Upper lobe of left lung (tissue), 6 donors: ENCODE data around the gene B3GAT1. TPM values are rescaled to one million over a fixed set of nuclear protein-coding genes. Genes with fewer than 3 reads are reported as not detected.

Experiments used
- ATAC-seq, 2 donors: fragments of 200-7000 bp; cut with Tn5 transposase; one replicate each; pipeline ENCODE4 v1.9.1; 2022; ENCODE audit warnings: mild to moderate bottlenecking in 2 of 2, moderate library complexity in 2 of 2; ENCODE audit not compliant: low FRiP score in 2 of 2
- DNase-seq, 2 donors: peaks; one replicate each; pipeline ENCODE4 v3.0.0-alpha.2; 2019 to 2020
- H3K27ac ChIP-seq, 4 donors: fragments of 200-600 bp; sonication (generic); one replicate each; pipeline ENCODE4 v1.5.1; 2016 to 2019
- H3K27me3 ChIP-seq, 4 donors: fragments of 200-600 bp; sonication (generic); one replicate each; pipeline ENCODE4 v1.5.1; 2017 to 2019
- H3K36me3 ChIP-seq, 4 donors: fragments of 200-600 bp; sonication (generic); one replicate each; pipeline ENCODE4 v1.5.1; 2016 to 2019
- H3K4me1 ChIP-seq, 4 donors: fragments of 200-600 bp; sonication (generic); one replicate each; pipeline ENCODE4 v1.5.1; 2018 to 2019
- H3K4me3 ChIP-seq, 4 donors: fragments of 200-600 bp; sonication (generic); one replicate each; pipeline ENCODE4 v1.5.1; 2017 to 2019; ENCODE audit warnings: mild to moderate bottlenecking in 2 of 4, moderate library complexity in 1 of 4
- H3K9me3 ChIP-seq, 4 donors: fragments of 200-600 bp; sonication (generic); one replicate each; pipeline ENCODE4 v1.5.1; 2018 to 2019
- CTCF ChIP-seq, 6 experiments: fragments of 450-650 bp in 4 of 6; fragments of 200-600 bp in 2 of 6; sonication (generic) in 2 of 6; IDR thresholded peaks; one replicate each; pipeline ENCODE4 v1.5.1; 2016 to 2019; ENCODE audit warnings: antibody characterized with exemption in 6 of 6
- EP300 ChIP-seq, 4 donors: sonication (generic); formaldehyde crosslinking; IDR thresholded peaks; one replicate each; pipeline ENCODE4 v1.5.1; 2017; ENCODE audit warnings: antibody characterized with exemption in 4 of 4, control low read depth in 2 of 4
- POLR2A ChIP-seq, 4 donors: fragments of 450-650 bp; IDR thresholded peaks; one replicate each; pipeline ENCODE4 v1.5.1; 2016 to 2017; ENCODE audit warnings: antibody characterized with exemption in 4 of 4, mild to moderate bottlenecking in 2 of 4
- POLR2AphosphoS5 ChIP-seq, 2 donors: sonication (generic); formaldehyde crosslinking; IDR thresholded peaks; one replicate each; pipeline ENCODE4 v1.5.1; 2017; ENCODE audit warnings: antibody characterized with exemption in 2 of 2
- WGBS, 2 donors: methylation state at CpG; one replicate each; pipeline ENCODE4 v1.1.5; 2017 to 2018; 5-methylcytosine and 5-hydroxymethylcytosine counted together
- total RNA-seq, 6 donors: library from RNA; depleted of rRNA in 4 of 6; stranded (reverse); fragments of >200 nt in 4 of 6; gene quantifications; one replicate each; pipeline versions ENCODE4 v1.1.0 to v1.2.1, GENCODE V29; 2016 to 2021
- donor health status: DM: no; HTN: no; CAD: no; lungs with moderate emphysema.
- donor health status: DM: no; HTN: yes; CAD: no; lungs with severe emphysema.

B3GAT1 gene
- total RNA-seq, 6 donors from 2014 or later, result under 0.01 to 2.7 (median 1.2) TPM

- Histone ChIP-seq H3K9me3 (no peaks in the 10 kb centered on the region), H3K4me3 (no peak overlapping the region), H3K36me3 (no peaks in the 10 kb centered on the region), H3K4me1 (peaks cover 4 to 8% (median 6%) of the 10 kb centered on the region in 4 donors), H3K27me3 (peaks cover 0 to 16% (median 8%) of the 10 kb centered on the region in 4 donors), H3K27ac (no peak overlapping the region)
- no peak for TF ChIP-seq POLR2A (IDR thresholded peaks at IDR 0.05)
- no peak for TF ChIP-seq POLR2AphosphoS5 (IDR thresholded peaks at IDR 0.05)
- TF ChIP-seq CTCF (IDR thresholded peaks at IDR 0.05), result no peak
- no peak for TF ChIP-seq EP300 (IDR thresholded peaks at IDR 0.05)
- WGBS, 2 donors, result 80 to 81% methylated on average over 10 to 11 of the region's 11 CpGs
- DNase-seq (no peak), ATAC-seq (no peak)
These were observed 5.5 kb downstream of the B3GAT1 start for GRCh38 chr11:134406264-134407185.

GRCh38 chr11:134405841-134406240 is 6.2 kb downstream of the B3GAT1 start:
- peaks cover 0 to under 1% (median 0%) of the 10 kb centered on the region in 4 donors for H3K4me1 ChIP-seq
- TF ChIP-seq CTCF (IDR thresholded peaks at IDR 0.05), result no peak
- TF ChIP-seq POLR2AphosphoS5 (IDR thresholded peaks at IDR 0.05), result no peak
- TF ChIP-seq POLR2A (IDR thresholded peaks at IDR 0.05), result no peak
- TF ChIP-seq EP300 (IDR thresholded peaks at IDR 0.05), result no peak
- WGBS, 2 donors, result 75 to 94% methylated on average over 3 to 9 of the region's 9 CpGs
- H3K36me3 ChIP-seq, result no peaks in the 10 kb centered on the region
- H3K9me3 ChIP-seq, result no peaks in the 10 kb centered on the region
- H3K27ac ChIP-seq, result no peak overlapping the region
- DNase-seq (no peak), ATAC-seq (no peak)
- peaks cover 0 to 9% (median 4%) of the 10 kb centered on the region in 4 donors for H3K27me3 ChIP-seq
- H3K4me3 ChIP-seq, result no peak overlapping the region

GRCh38 chr11:134405436-134405835 is 6.6 kb downstream of the B3GAT1 start:
- DNase-seq, result no peak
- no peak for ATAC-seq
- no peaks in the 10 kb centered on the region for H3K9me3 ChIP-seq
- no peaks in the 10 kb centered on the region for H3K36me3 ChIP-seq
- no peak overlapping the region for H3K4me3 ChIP-seq
- H3K4me1 ChIP-seq, result no peaks in the 10 kb centered on the region
- peaks cover 0 to 5% (median 2%) of the 10 kb centered on the region in 4 donors for H3K27me3 ChIP-seq
- TF ChIP-seq CTCF (IDR thresholded peaks at IDR 0.05) (no peak), EP300 (IDR thresholded peaks at IDR 0.05) (no peak), POLR2A (IDR thresholded peaks at IDR 0.05) (no peak), POLR2AphosphoS5 (IDR thresholded peaks at IDR 0.05) (no peak)
- WGBS, 2 donors, result 84 to 100% methylated on average over 1 to 7 of the region's 8 CpGs
- no peak overlapping the region for H3K27ac ChIP-seq

- no peaks in the 10 kb centered on the region for H3K4me1 ChIP-seq
- no peak for TF ChIP-seq POLR2A (IDR thresholded peaks at IDR 0.05)
- TF ChIP-seq EP300 (IDR thresholded peaks at IDR 0.05), result no peak
- no peak for TF ChIP-seq CTCF (IDR thresholded peaks at IDR 0.05)
- TF ChIP-seq POLR2AphosphoS5 (IDR thresholded peaks at IDR 0.05), result no peak
- ATAC-seq (peak in 1 of 2 donors; percentile 21), DNase-seq (peak in 1 of 2 donors; percentile 49)
- H3K27ac ChIP-seq, result no peak overlapping the region
- H3K36me3 ChIP-seq, result no peaks in the 10 kb centered on the region
- peaks cover 0 to 3% (median 0%) of the 10 kb centered on the region in 4 donors for H3K27me3 ChIP-seq
- H3K9me3 ChIP-seq, result no peaks in the 10 kb centered on the region
- H3K4me3 ChIP-seq, result no peak overlapping the region
- 83 to 86% methylated on average over 24 to 30 of the region's 30 CpGs for WGBS, 2 donors
These were observed 7.3 kb downstream of the B3GAT1 start for GRCh38 chr11:134404575-134405341.
